VCaP (cell line): ENCODE results near the gene LRCH1.
A peak's percentile ranks its signal among the peaks of the same experiment; 100 is the strongest.

Experiments
- H3K27ac ChIP-seq: fragments of 450-650 bp; 2 replicates; pipeline ENCODE4 v1.5.1; 2017
- TF ChIP-seq, protein P1 (sequence below): fragments of 450-650 bp; conservative IDR thresholded peaks from 2 replicates; pipeline ENCODE4 v1.5.1; 2017; ENCODE audit warnings: mild to moderate bottlenecking, moderate library complexity

Gene LRCH1

DNA sequence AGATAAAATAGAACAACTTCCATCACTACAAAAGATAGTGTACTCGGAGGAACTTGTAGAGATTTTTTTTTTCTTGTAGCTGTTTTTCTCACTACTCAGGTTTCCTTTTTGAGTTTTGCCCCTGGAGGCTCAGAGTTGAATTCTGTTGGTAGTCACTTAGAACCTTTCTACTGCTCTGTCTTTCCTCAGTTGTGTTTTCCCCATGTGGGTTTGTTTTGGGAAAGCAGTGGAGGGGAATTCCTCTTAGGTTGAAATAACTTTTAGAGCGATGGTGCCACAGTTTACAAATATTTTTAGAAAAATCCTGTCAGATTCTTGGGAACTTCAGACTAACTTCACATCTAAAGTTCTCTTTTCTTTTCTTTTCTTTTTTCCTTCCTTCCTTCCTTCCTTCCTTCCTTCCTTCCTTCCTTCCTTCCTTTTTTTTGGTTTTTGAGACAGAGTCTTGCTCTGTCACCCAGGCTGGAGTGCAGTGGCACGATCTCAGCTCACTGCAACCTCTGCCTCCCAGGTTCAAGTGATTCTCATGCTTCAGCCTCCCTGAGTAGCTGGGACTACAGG is 65.8 kb downstream of the LRCH1 start:
- no peak overlapping the region for H3K27ac ChIP-seq
- TF ChIP-seq, protein P1, sequence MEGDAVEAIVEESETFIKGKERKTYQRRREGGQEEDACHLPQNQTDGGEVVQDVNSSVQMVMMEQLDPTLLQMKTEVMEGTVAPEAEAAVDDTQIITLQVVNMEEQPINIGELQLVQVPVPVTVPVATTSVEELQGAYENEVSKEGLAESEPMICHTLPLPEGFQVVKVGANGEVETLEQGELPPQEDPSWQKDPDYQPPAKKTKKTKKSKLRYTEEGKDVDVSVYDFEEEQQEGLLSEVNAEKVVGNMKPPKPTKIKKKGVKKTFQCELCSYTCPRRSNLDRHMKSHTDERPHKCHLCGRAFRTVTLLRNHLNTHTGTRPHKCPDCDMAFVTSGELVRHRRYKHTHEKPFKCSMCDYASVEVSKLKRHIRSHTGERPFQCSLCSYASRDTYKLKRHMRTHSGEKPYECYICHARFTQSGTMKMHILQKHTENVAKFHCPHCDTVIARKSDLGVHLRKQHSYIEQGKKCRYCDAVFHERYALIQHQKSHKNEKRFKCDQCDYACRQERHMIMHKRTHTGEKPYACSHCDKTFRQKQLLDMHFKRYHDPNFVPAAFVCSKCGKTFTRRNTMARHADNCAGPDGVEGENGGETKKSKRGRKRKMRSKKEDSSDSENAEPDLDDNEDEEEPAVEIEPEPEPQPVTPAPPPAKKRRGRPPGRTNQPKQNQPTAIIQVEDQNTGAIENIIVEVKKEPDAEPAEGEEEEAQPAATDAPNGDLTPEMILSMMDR, result no peak

DNA sequence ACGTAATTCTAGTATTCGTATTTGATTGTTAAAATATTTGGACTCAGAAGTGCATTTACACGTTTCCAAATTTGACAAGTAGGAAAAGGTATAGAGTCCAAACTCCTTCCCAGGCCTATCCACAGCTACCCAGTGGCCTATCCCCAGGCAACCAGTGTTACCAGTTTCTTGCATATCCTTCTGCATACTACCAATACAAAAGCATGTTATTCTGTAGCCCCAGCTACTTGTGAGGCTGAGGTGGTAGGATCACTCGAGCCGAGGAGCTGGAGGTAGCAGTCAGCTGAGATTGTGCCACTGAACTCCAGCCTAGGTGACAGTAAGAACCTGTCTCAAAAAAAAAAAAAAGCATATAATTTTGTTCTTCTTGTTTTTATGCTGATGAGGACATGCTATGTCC is 67.1 kb downstream of the LRCH1 start:
- TF ChIP-seq, protein P1, result no peak
- H3K27ac ChIP-seq, result no peak overlapping the region

DNA sequence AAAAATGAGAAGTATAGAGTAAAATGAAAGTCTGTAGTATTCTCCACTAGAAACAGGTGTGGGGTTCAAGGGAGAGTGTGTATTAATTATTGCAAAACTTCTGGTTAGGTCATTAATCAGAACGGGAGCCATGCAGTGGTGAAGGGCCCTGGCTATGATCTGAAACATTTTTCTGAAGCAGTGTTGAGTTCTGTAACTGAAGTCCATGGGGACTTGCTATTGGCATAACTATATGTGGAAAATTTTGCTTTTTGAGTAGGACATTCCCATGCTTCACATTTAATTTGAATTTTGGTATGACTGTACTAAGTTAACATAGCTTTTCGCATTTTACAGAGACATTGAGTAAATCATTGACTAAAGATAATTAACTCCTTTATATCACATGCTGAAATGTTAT is 67.5 kb downstream of the LRCH1 start:
- TF ChIP-seq, protein P1, result no peak
- no peak overlapping the region for H3K27ac ChIP-seq

DNA sequence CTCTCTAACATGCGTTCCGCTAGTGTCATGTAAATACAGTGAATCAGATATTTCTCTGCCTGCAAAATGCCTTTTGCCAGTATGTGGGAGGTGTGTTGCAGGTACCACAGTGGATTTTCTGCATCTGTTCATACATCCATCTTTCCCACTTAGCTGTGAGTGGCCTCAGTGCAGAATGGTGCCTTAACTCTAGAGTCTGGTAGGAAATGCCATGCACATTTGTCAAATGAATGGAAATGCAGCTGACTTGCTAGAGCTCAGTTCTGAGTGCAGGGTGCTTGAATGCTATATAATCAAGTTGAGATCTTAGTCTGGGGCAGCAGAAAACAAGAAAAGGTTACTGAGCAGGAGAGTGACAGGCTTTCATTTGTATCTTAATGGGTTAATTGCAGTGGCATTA is 68.2 kb downstream of the LRCH1 start:
- TF ChIP-seq, protein P1, result no peak
- peak overlapping the region; percentile 57 for H3K27ac ChIP-seq

DNA sequence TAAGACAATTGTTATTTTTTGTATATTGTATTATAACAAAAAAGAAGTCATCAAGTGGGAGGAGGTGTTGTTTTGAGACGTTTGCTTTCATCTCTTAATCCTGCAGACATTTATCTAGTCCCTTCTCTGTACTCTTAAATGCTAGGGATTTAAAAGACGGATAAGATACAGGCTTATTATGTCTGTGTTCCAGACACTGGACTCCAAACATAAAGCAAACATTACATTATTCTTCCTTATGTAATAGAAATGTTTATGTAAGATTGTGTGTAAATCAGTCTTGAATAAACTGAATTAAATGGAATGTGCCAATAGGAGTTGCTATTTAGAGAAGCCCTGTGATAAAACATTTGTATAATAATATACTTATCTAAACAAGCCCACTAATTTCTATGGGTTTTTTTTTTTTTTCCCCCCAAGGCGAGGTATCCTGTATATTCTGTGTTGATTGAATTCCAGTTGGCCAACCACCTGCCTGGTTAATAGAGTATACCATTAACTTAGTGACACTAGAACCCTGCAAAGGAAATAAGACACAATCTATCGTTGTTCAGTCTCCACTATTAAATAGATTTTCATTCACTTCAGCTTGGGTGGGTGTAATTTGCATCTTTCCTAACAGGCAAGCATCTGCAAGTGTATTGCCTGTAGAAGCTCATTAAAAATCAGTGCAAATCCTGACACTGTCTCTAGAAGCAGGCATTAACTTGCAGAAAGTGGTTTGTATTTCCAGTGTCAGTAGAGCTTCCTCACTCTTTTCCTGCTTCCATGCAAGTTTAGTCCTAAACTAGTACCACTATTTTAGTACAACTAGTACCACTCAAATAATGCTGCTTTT is 69.0 kb downstream of the LRCH1 start:
- H3K27ac ChIP-seq, result peak overlapping the region; percentile 57
- TF ChIP-seq, protein P1, result no peak

DNA sequence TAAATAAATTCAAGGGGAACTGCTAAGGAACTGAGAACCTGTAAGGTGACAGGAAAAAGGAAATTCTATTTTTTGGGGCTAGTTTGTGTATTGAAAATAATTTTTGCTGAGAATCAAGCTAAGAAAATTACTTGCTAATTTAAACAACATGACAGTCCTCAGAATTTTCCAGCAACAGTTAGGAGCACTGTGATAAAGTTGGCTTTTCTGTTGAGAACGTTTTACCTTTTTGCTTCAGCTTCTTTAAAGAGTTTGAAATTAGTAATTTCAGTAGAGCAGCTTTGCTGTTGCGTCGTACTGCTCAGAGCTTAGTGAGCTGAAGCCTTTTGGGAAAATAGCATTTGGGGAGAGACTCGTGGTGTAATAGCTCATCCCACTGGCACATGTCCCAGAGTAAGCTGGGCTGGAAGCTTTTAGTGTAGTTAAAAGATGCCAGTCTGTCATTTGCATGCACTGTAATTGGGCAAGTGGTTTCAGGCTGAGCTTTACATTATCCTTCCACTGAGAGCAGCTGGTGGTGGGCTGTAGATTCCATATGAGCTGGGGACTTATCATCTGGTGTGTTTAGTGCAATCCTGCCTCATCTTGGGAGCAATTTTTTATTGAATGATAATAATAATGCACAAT is 69.8 kb downstream of the LRCH1 start:
- peak overlapping the region; percentile 57 for H3K27ac ChIP-seq
- TF ChIP-seq, protein P1, result no peak

DNA sequence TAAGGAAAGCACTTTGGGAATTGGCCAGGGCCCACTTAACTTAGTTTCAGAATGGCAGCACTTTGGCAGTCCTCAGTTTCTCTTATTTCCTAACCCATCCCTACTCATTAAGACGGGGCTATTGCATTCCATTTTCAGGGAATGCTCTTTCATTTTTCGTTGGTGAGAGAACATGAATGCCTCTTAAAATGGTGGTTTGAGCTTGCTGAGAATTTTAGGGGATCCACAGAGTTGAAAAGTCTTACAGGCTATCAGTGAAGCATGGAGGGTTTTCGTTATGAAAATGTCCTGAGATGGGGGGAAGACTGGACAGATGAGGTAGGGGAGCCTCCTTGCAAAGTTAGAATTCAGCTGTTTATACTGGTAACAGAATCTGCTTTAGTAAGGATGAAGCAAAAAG is 71.4 kb downstream of the LRCH1 start:
- H3K27ac ChIP-seq, result 0 out of 2 replicates have a peak overlapping the region, but pooled peaks have one; percentile 57
- TF ChIP-seq, protein P1, result no peak
